ENCODE data around the gene MPG.

- TF ChIP-seq CTCF (IDR thresholded peaks at IDR 0.05): no peak
- no peak for TF ChIP-seq ZFX (IDR thresholded peaks at IDR 0.05; ENCODE audit: borderline replicate concordance)
Observed at GRCh38 chr16:45454-45853, 32.6 kb upstream of the MPG start.
